NCI-H128 (cell line): ENCODE measurements around the gene TNC.

Source experiments
- DNase-seq: peaks from one replicate; lab custom pipeline; 2025; ENCODE audit not compliant: unreplicated experiment; lab: John Stamatoyannopoulos, UW

Gene TNC

GRCh38 chr9:115058175-115058574 lies 59.8 kb downstream of the TNC start:
- no peak for DNase-seq

DNA sequence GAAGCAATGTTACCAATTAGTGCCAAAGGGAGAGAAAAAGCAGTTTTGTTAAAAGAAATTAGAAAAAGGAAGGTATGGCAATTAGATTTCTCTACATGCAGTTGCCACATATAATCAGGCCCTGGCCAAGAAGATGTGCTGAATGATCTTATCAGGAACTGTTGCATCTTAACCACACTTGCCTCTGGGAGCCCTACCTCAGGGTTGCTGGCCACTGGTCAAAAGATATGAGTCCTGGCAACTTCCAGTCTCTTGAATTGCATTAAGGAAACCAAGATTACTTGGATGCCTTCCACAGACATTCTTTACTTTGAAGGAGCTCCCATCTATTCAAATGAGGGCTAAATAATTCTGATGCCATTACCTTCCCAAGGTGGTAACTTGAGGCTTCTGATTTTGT lies 60.4 kb downstream of the TNC start:
- no peak for DNase-seq

- DNase-seq = no peak
Observed at GRCh38 chr9:115050002-115050490, 67.9 kb downstream of the TNC start.

- DNase-seq = no peak
Observed at GRCh38 chr9:115046824-115047223, 71.1 kb downstream of the TNC start.

DNA sequence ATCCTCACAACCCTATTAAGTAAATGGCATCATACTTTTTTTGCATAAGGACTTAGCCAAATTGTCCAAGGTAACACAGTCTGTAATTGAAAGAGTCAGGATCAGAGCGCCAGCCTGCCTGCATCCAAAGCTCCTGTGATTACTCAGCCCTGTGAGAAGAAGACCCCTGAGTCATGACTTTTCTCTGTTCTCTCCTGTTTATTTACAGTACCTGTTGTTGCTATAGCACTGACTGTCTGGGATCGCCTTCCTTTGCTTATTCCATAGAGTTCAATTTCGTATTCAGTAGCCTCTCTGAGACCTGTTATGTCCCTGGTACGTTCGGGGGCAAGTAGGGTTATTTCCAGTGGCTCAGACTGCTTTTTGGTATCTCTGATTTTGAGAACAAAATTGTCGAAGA lies 71.8 kb downstream of the TNC start:
- DNase-seq = no peak

DNA sequence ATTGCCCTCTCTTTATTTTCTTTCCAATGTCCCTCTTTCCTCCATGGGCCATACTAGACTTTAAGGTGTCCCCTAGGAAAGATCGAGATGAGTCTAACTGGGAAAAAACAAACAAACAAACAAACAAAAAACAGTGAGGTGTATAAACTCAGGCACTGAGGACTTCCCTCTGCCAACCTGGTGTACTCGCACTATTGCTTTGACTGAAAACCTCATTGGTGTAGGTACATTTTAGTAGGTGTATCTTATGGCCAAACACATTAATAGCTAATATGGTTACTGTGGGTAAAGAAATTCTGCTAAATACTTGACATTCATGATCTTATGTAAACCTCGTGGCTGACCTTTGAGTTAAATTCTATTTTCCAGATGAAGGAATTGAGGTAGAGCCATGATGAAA lies 74.3 kb downstream of the TNC start:
- DNase-seq = no peak

DNA sequence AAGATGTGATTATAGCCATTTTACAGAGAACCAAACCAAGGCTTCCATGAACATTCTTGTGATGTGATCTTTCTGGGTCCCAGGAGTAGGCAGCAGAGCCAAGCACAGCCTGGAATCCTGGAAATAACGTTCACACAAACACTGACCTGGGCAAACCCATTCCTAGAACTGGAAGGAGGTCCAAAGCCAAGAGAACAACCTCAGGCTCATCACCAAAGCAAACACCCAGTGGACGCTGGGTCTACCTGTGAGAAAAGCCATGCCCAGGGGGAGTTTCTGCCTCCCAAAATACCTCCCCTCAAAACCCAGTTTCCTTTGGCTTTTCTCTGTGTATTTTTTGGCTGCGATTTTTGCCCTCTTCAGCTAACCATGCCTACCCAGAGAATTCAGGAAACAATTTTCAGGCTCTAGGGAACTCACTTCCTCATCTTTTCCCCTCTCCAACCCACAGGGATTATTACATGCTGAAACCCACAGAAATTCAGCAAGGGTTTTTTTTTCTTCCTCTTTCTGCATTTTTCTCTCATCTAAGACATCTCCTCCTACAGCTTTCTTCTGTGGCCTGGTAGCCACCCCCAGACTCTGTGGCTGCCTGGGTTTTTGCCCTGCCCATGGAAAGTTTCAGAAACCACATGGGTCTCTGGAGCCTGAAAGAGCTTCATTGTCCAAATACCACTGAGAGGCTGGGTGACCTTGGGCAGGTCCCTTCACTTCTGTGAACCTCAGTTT lies 75.0 kb downstream of the TNC start:
- DNase-seq = no peak

GRCh38 chr9:115039516-115040120 lies 78.3 kb downstream of the TNC start:
- DNase-seq = no peak

GRCh38 chr9:115038178-115038577 lies 79.8 kb downstream of the TNC start:
- no peak for DNase-seq

DNA sequence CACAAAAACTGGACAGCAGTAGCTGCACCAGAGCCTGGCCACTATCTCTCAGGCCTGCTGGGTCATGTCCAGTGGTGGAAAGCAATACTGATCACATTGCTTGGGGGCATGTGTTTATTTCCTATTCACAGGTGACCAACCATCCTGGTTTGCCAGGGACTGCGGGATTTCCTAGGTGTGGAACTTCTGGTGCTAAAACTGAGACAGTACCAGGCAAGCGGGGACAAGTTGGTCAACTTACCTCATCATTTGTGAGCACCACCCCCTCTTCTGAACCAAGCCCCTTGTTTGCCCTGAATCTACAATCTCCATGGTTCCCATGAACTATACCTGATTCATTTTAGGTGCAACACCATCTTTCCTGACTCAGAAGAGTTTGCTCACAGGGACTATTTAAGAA lies 81.3 kb downstream of the TNC start:
- DNase-seq = no peak

DNA sequence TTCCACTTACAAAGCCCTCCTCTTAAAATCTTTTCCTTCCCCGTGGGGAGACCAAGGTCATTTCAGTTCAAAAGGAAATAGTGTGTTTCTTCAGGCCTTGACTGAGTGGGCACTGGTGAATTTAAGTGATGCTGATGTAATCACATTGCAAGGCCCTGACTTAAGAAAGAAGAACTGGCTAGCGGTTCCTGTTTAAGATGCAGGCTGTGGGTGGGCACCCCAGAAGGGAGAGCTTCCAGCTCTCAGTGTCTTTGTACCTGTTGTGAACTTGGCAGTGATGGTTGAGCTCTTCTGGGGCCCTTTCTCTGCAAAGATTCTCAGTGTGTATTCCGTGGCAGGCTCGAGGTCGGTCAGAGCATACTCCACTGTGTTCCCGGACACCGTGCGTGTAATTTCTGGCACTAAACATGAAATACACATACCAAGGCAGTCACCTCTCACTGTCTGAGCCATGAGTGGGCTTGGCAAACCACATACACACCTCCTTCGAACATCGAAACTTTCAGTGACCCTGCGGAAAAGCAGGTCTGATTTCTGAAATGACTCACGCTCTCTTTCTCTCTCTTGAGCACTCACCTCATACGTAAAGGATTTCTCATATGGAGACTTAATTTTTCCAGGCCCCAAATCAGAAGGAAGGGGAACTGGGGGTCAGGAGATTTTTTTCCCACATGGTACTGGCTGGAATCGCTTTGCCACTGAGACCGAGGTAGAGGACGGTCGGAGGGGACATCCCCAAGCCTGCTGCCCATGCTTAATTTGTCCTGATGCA lies 81.9 kb downstream of the TNC start:
- no peak for DNase-seq

DNA sequence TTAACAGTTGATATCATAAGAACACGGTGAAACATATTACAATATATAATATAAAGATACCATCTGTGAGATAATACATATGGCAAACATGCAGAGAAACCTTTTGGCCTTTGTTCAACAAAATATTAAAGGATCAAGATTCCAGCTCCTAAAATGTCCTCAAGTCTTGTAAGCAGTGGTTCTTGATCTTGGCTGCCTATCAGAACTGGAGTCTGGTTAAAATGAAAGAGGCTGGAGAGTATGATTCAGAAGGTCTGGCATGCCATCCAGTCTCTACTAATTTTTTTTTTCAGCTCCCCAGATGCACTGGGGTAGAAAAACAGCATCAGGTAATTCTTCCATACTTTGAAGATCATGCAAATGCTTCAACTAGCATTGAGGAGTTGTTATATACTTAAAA lies 83.2 kb downstream of the TNC start:
- DNase-seq = no peak

GRCh38 chr9:115033800-115034199 lies 84.2 kb downstream of the TNC start:
- DNase-seq = no peak

GRCh38 chr9:115032296-115032695 lies 85.7 kb downstream of the TNC start:
- no peak for DNase-seq

DNA sequence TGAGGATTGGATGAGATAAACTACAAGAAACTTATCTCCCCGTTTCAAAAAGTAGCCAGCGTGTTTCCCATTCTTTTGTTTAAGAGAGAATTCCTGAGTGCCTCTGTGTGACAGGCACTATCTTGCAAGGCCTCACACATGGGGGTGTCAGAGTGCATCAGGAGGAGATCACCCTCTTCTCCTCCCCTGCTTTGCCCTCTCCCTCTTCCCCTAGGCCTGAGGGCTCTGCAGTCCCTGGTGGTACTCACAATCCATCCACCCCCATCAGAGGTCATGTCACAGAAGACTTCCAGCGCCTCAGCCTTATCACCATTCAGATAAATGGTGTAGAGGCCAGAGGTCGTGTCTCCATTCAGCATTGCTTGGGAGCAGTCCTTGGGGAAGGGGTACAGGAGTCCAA lies 88.0 kb downstream of the TNC start:
- DNase-seq = no peak

- no peak for DNase-seq
Observed at GRCh38 chr9:115025721-115026120, 92.2 kb downstream of the TNC start.

DNA sequence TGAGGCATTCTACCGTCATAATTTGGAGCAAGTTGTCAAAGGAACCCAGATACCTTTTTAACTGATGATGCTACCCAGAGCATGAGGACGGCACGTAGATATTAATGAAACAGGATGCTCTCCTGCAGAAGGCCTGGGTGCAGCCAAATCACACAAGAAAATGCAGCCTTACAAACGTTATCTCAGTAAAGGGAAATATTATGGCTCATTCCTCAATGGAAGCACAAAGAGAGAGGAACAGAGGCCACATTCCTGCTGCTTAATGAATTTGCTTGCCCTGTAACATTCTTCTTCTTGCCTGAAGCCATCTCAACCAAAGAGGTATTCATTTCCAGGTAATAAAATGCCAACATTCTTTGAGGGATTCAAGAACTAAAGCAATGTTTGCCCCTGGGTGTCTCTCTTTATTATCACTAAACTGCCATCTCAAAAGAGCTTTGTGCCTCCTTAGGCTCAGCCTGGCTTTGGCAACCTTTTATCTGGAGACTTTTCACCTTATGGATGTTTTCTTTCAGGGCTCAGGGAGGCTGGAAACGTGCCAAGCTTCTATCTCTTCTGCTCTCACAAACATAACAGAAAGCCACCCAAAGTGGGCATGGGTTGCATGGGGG lies 92.9 kb downstream of the TNC start:
- DNase-seq = no peak

DNA sequence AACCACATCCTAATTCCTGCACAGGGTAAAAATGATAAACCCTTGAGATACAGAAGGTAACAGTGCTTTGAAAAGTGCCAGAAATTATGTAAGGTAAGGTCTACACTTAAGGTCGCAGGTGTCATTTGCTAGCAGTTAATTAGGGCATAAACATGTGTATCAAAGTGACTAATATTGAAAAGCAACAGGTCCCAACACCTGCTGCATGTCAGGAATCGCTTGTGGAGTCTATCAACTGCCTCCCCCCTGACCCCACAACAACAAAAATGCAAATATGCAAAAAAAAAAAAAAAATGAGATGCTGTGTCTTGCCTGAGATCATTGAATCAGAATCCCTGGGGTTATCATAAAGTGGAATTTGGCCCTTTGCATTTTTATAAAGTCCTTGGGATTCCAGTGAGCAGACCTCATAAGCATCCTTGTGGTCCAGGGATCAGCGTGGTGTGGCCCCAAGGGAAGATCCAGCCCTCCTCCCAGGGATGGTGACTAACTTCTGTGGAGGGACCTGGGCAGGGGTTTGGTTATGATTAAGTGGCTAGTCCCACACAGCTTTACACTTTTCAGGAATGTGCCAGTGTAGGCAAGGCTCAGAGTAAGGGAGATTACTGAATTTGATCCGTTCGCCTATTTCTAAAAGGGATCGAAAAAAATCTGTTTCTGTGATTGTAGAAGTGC lies 95.1 kb downstream of the TNC start:
- no peak for DNase-seq

DNA sequence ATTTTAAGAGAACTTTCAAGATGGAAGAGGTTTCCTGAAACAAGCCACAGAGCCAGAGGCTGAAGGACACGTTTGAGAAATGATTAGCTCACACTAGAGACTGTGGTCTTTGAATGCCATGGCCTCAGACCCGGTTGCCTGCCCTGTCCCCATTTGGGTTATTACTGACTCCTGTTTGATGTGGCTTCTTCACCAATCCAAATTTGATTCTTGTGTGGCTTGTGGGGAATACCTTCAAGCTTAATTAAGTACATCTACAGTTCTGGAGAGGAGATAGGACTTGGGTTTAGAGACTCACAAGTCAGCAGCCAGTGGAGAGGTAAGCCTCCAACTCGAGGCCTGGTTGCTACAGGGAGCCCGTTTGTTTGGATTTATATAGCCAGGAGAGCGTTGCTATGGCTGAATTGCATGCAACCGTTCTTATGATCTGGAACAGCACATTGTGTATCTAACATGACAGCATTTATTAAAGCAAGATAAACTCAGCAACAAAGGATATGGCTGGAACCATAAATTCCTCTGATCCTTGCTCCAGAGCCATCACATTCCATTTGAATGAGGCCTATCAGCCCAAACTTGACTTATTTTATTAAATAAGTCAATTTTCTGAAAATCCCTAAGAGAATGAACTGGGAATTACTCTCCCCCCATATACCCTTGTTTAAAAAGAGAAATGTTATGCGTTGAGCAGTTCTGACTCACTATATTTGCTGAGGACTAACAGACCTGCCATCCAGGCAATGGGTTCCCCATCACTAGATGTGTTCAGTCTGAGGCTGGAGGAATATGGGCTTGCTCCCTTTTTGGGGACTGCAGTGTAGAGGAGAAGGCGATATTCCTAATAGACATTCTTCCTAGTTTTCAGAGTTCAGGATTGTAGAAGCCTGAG lies 99.2 kb downstream of the TNC start:
- DNase-seq = no peak

- DNase-seq = no peak
Observed at GRCh38 chr9:115016344-115016743, 101.6 kb downstream of the TNC start.
